COR-L47 (cell line): ENCODE measurements around the gene TRABD.
"Not testable (repeated sequence)": the region's sequence is repeated elsewhere in the genome, so short reads cannot be mapped to it uniquely, and the experiment has no call there.

Experiments used
- DNase-seq: peaks from one replicate; lab custom pipeline; 2025; lab: John Stamatoyannopoulos, UW

Gene TRABD

DNA sequence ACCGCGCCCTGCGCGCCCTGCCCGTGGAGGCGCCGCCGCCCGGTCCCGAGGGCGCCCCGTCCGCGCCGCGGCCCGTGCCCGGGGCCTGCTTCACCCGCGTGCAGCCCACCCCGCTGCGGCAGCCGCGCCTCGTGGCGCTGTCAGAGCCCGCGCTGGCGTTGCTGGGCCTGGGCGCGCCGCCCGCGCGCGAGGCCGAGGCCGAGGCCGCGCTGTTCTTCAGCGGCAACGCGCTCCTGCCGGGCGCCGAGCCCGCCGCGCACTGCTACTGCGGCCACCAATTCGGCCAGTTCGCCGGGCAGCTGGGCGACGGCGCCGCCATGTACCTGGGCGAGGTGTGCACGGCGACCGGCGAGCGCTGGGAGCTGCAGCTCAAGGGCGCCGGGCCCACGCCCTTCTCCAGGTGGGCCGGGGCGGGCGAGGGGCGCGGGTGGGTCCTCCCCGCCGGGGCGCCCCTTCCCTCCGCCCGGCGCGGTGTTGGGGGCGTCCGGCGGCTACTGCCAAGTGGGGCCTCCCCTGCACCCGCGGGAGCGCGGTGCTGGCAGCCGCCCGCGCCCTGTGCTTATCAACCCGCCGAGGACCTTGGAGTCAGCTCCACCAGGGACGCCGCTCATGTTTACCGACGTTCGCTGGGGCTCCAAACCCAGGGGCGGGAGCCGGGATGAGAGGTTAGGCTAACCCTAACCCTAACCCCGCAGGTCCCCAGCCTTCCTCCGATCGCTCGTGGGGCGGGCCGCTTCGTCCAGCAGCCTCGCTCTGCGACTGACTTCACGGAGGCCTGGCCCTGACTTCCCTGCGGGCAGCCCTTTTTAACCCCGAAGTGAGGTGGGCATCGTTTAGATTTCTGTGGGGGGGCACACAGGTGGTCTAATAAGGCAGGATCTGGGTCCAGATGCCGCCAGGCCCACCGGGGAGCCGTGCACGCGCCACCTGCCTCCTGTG is 15.7 kb downstream of the TRABD start:
- DNase-seq, result no peak

GRCh38 chr22:50202130-50202666 is 16.5 kb downstream of the TRABD start:
- no peak for DNase-seq

- DNase-seq, result no peak
These were observed 17.6 kb downstream of the TRABD start for GRCh38 chr22:50203288-50203687.

DNA sequence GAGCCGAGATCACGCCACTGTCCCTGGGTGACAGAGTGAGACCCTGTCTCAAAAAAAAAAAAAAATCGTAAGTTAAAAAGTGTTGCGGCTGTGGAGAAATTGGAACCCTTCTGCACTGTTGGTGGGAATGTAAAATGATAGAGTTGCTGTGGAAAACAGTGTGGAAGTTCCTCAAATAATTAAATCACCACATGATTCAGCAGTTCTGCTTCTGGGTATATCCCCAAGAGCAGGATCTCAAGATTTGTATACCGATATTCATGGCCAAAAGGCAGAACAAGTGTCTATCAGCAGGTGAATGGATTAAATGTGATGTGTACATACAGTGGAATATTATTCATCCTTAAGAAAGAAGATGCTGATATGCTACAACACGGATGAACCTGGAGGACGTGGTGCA is 18.9 kb downstream of the TRABD start:
- no peak for DNase-seq

DNA sequence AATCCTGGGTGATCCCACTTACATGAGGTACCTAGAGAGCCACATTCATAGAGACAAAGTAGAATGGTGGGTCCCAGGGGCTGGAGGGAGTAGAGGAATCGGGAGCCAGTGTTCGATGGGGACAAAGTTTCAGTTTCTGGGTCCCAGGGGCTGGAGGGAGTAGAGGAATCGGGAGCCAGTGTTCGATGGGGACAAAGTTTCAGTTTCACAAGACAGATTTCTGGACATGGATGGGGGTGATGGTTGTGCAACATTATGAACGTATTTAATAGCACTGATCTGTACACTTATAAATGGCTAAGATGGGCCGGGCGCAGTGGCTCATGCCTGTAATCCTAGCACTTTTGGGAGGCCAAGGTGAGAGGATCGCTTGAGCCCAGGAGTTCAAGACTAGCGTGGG is 19.3 kb downstream of the TRABD start:
- not testable (repeated sequence) for DNase-seq

- no peak for DNase-seq
These were observed 20.3 kb downstream of the TRABD start for GRCh38 chr22:50205781-50206569.

GRCh38 chr22:50206599-50206998 is 20.9 kb downstream of the TRABD start:
- no peak for DNase-seq

GRCh38 chr22:50207383-50208140 is 21.8 kb downstream of the TRABD start:
- no peak for DNase-seq

GRCh38 chr22:50208430-50208938 is 22.8 kb downstream of the TRABD start:
- DNase-seq, result no peak

DNA sequence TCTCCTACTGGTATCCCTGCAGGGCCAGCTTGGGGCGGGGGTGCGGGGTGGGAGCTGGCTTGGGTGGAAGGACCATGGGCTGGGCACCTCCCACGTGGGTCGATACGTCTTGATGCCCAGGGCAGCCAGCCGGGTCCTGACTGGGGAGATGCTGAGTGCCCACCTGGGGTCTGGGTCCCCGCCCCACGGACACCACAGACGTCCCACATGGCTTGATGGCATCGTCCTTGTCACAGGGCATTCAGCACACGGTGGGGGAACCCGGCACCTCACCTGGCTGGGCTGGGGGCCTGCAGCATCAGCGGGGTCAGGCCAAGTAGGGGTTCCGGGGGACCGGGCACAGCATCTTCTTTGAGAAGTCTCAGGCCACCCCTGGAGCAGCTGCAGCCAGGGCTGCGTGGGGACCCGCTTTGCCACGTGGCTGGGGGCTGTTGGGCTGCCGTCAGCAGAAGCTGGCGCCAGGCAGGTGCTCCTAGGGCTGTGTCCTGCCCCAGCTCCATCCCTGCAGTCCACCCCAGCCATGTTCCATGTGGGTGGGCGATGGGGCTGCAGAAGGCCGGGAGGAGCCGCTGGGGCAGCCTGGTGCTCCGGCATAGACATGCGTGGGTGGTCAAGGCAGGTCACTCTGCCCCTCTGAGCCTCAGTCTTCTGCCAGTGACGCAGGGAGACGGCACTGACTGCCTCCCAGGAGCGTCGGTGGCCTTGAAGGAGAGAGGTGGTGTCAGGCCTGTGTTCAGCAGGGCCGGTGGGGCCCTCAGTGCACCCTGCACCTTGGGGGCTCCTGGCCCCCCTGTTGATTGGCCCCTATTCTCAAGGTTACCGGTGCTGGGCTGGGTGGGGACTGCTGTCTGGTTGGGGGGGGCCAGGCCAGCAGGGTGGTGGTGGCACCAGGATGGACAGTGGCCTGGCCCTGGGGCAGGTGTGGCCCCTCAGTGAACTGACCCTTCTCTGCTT is 23.5 kb downstream of the TRABD start:
- DNase-seq, result no peak

DNA sequence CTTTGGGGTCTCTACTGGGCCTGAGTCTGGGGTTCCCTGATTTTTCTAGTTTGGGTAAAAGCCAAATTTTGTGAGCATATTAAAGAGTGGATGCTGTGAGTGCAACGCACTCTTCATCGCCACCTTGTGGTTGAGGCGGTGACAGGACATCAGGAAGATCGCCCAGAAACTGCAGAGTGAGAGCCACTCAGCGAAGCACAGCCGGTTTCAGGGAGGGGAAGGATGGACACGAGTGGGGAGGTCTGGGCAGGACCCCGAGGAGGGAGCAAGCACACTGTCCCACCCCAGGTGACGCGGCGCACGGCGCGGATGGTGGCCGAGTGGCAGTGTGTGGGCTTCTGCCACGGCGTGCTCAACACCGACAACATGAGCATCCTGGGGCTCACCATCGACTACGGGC is 24.2 kb downstream of the TRABD start:
- DNase-seq, result no peak

- DNase-seq, result no peak
These were observed 24.8 kb downstream of the TRABD start for GRCh38 chr22:50210378-50211139.

DNA sequence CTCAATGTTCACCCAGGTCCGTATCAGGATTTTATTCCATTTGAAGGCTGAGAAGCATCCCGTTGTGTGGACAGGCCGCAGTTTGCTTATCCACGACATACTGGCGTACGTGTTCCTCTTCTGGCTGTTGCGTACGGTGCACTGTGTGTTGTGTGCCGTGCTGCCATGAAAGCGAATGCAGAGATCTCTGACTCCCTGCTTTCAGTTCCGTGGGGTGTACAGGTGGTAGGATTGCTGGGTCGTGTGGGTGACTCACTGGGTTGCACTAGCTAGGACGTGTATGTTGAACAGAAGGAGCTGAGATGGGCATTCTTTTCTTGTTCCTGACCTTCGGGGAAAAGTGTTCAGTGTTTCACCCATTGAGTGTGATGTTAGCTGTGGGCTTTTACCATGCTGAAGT is 25.4 kb downstream of the TRABD start:
- no peak for DNase-seq

GRCh38 chr22:50213263-50213662 is 27.6 kb downstream of the TRABD start:
- no peak for DNase-seq

- no peak for DNase-seq
These were observed 29.8 kb downstream of the TRABD start for GRCh38 chr22:50215297-50216054.

DNA sequence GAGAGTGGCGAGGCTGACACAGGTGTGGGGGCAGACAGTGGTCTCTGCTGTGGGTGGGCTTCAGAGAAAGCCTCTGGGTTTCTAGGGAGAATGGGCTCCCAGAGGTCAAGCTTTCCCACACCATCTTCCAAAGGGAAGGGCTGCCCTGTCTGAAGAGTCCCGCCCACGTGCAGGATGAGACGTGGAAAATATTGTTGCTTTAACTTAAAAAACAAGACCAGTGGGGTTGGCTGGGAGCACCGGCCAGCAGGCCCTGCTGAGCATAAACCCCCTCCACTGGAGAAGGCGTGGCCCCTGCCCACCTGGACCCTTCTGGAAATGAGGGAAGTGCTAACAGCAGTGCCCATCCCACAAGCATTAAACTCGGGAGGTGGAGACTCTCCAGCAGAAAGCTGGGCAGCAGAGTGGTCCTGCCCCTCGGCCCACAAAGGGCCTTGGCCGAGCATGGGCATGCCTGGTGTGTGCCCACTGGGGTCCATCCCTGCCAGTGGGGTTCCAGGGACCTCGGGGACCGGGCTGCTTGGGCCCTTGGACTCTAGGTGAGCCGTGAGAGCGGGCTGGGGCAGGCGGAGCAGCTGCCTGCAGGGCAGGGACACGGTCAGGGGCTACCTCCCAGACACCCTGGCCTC is 30.5 kb downstream of the TRABD start:
- no peak for DNase-seq

- DNase-seq, result no peak
These were observed 31.2 kb downstream of the TRABD start for GRCh38 chr22:50216684-50217520.
